Kidney (tissue), 14 donors: ENCODE measurements around the gene SORCS3. TPM values are rescaled to one million over a fixed set of nuclear protein-coding genes. Genes with fewer than 3 reads are reported as not detected.

ENCODE experiments used
- DNase-seq, 5 donors: peaks; one replicate each; pipeline ENCODE4 v3.0.0-alpha.2; 2013 to 2020
- FAIRE-seq: peaks from 2 replicates; lab custom pipeline; 2012; peaks lifted over from hg19 to GRCh38; lab: Jason Lieb, UNC
- H3K27ac ChIP-seq, 2 donors: one replicate each; pipeline ENCODE4 v1.7.0; 2013; ENCODE audit warnings: low read depth in 2 of 2, low read length in 2 of 2, inconsistent platforms in 1 of 2
- H3K27me3 ChIP-seq: one replicate; pipeline ENCODE4 v1.7.1; 2013; ENCODE audit warnings: low read length, inconsistent platforms; ENCODE audit not compliant: control insufficient read depth, insufficient read depth
- H3K36me3 ChIP-seq, 3 donors: one replicate each; pipeline versions ENCODE4 v1.7.0 to v1.7.1; 2013; ENCODE audit warnings: low read length in 3 of 3, control low read depth in 1 of 3, inconsistent platforms in 1 of 3; ENCODE audit not compliant: insufficient read depth in 3 of 3, control insufficient read depth in 2 of 3
- H3K4me1 ChIP-seq, 3 donors: one replicate each; pipeline versions ENCODE4 v1.7.0 to v1.7.1; 2013; ENCODE audit warnings: low read length in 3 of 3, inconsistent platforms in 1 of 3, low read depth in 1 of 3; ENCODE audit not compliant: control insufficient read depth in 2 of 3, insufficient read depth in 2 of 3
- H3K4me3 ChIP-seq, 3 donors: one replicate each; pipeline versions ENCODE4 v1.7.0 to v1.8.1; 2013; ENCODE audit warnings: low read length in 3 of 3, control low read depth in 1 of 3, inconsistent platforms in 1 of 3
- H3K9ac ChIP-seq, 3 donors: one replicate each; pipeline versions ENCODE4 v1.7.0 to v1.7.1; 2013; ENCODE audit warnings: low read length in 3 of 3, control low read depth in 1 of 3, inconsistent platforms in 1 of 3
- H3K9me3 ChIP-seq, 3 donors: one replicate each; pipeline versions ENCODE4 v1.7.0 to v1.7.1; 2013; ENCODE audit warnings: low read length in 3 of 3, control low read depth in 1 of 3, inconsistent platforms in 1 of 3; ENCODE audit not compliant: control insufficient read depth in 2 of 3, insufficient read depth in 1 of 3
- intact Hi-C: fragments of 100-400 bp; cut with DNase I; formaldehyde crosslinking; loops from one replicate; pipeline ENCODE4 v1.11.1; 2022
- polyA plus RNA-seq: library from polyadenylated mRNA; stranded (reverse); fragments of 350-450 nt; fragmentation: Illumina TruSeq; extraction: RNeasy Lipid Tissue Mini Kit (QIAGEN cat#74804); gene quantifications from one replicate; pipeline ENCODE4 v1.2.3, GENCODE V29; 2014; ENCODE audit warnings: low read depth, low replicate concordance; ENCODE audit not compliant: insufficient read depth
- total RNA-seq: library from RNA; stranded (reverse); fragmentation: NEBNext Ultra II Directional; extraction: Animal tissue kit (Norgen Biotek cat#: 25700); gene quantifications from one replicate; pipeline ENCODE4 v1.2.1, GENCODE V29; 2021
- TF ChIP-seq, protein P1 (sequence below): IDR thresholded peaks from 3 replicates; pipeline ENCODE4 v1.5.1; 2012; ENCODE audit warnings: mild to moderate bottlenecking, moderate library complexity, borderline replicate concordance; ENCODE audit not compliant: insufficient read depth; ENCODE audit errors: extremely low read depth
- donor health status: control.
- donor health status: control.
- donor health status: control.
- donor health status: control.
- donor health status: control.
- donor health status: DM: yes; HTN: yes; CAD: no.
- donor health status: Normal renal cell carcinoma (clear cell type).

Gene SORCS3
- total and polyA plus RNA-seq, 2 donors from 2014 or later, result 0.52 to 1.1 TPM

DNA sequence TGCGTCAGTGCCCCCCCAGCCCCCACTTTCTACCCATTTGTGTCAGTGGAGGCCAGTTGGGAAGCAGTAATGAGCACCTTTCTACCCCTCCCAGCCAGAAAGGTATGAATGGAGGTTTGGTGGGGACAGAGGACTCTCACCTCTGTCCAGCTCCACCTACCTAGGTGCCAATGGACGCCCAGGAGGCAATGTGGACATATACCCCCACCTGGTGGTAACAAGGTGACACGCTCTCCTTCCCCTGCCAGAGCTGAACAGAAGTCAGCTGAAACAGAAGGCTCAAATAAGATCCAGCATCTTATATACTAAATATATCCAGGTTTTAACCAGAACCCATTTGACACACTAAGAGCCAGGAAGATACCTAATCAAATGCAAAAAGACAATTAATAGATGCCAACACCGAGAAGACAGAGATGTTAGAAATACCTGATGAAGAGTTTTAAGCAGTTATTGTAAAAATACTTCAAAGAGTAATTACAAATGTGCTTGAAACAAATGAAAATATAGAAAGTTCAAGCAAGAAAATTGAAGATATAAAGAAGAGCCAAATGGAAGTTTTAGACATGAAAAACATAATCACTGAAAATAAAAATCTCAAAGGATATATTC, 18.4 kb upstream of the SORCS3 start:
- H3K27me3 ChIP-seq, result no peaks in the 10 kb centered on the region
- no peak overlapping the region for H3K4me3 ChIP-seq
- H3K9ac ChIP-seq, result no peak overlapping the region
- TF ChIP-seq, protein P1, sequence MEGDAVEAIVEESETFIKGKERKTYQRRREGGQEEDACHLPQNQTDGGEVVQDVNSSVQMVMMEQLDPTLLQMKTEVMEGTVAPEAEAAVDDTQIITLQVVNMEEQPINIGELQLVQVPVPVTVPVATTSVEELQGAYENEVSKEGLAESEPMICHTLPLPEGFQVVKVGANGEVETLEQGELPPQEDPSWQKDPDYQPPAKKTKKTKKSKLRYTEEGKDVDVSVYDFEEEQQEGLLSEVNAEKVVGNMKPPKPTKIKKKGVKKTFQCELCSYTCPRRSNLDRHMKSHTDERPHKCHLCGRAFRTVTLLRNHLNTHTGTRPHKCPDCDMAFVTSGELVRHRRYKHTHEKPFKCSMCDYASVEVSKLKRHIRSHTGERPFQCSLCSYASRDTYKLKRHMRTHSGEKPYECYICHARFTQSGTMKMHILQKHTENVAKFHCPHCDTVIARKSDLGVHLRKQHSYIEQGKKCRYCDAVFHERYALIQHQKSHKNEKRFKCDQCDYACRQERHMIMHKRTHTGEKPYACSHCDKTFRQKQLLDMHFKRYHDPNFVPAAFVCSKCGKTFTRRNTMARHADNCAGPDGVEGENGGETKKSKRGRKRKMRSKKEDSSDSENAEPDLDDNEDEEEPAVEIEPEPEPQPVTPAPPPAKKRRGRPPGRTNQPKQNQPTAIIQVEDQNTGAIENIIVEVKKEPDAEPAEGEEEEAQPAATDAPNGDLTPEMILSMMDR, result peak; percentile 35
- DNase-seq (peak in 3 of 5 donors; percentile 20 to 43 (median 39)), FAIRE-seq (no peak)
- no peaks in the 10 kb centered on the region for H3K4me1 ChIP-seq
- intact Hi-C loops, result no loop called here
- H3K36me3 ChIP-seq, result no peaks in the 10 kb centered on the region
- no peak overlapping the region for H3K27ac ChIP-seq
- H3K9me3 ChIP-seq, result peaks cover 0 to 2% (median 0%) of the 10 kb centered on the region in 3 donors

GRCh38 chr10:104630731-104631130, 10.4 kb upstream of the SORCS3 start:
- FAIRE-seq (no peak), DNase-seq (peak in 3 of 5 donors; percentile 10 to 63 (median 36))
- TF ChIP-seq, protein P1, result no peak
- Histone ChIP-seq H3K27me3 (no peaks in the 10 kb centered on the region), H3K27ac (no peak overlapping the region), H3K4me3 (no peak overlapping the region), H3K4me1 (no peaks in the 10 kb centered on the region), H3K9ac (no peak overlapping the region), H3K36me3 (no peaks in the 10 kb centered on the region), H3K9me3 (no peaks in the 10 kb centered on the region)
- intact Hi-C loops, result no loop called here

GRCh38 chr10:104631946-104632345, 9.1 kb upstream of the SORCS3 start:
- Histone ChIP-seq H3K36me3 (no peaks in the 10 kb centered on the region), H3K27ac (no peak overlapping the region), H3K27me3 (no peaks in the 10 kb centered on the region), H3K4me3 (no peak overlapping the region), H3K9me3 (no peaks in the 10 kb centered on the region), H3K9ac (no peak overlapping the region), H3K4me1 (no peaks in the 10 kb centered on the region)
- TF ChIP-seq, protein P1, result no peak
- DNase-seq, result no peak
- intact Hi-C loops, result no loop called here
- FAIRE-seq, result no peak
